Measurements from ENCODE around the gene LRRC40.
"Not testable (repeated sequence)": the region's sequence is repeated elsewhere in the genome, so short reads cannot be mapped to it uniquely, and the experiment has no call there.

Gene LRRC40

DNA sequence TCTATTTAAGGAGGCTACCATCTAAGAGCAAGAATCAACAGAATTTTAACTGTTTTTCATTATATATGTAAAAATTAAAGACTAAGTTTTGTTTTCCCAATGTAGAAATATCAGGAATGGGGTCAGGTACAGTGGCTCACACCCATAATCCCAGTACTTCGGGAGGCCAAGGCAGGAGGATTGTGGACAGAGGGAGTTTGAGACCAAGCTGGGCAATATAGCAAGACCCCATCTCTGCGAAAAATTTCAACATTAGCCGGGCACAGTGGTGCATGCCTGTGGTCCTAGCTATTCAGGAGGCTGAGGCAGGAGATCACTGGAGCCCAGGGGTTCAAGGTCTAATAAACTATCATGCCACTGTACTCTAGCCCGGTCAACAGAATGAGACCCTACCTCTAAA, 5.3 kb downstream of the LRRC40 start:
- no peak for DNase-seq

DNA sequence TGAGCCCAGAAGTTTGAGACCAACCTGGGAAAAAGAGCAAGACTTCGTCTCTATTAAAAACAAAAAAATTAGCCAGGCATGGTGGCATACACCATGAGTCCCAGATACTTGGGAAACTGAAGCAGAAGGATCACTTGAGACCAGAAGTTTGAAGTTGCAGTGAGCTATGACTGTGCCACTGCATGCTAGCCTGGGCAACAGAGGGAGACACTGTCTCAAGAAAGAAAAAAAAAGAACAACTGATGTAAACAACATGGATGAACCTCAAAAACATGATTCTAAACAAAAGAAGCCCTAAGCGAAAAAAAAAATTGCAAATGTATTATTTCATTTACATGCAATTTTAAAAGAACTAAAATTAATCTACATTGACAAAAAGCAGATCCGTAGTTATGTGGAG, 9.0 kb downstream of the LRRC40 start:
- DNase-seq = no peak

DNA sequence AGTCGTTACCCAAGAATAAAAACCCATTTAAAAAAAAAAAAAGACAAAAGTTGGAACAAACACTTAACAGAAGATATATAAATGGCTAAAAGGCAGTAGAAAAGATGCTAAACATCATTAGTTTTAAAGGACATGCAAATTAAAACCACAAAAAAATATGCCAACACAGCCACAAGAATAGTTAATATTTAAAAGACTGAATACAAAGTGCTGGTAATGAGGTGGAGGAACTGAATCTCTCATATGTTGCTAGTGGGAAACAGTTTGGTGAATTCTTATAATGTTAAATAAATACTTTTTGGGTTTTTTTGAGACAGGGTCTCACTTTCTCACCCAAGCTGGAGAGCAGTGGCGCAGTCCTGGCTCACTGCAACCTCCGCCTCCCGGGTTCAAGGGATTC, 10.0 kb downstream of the LRRC40 start:
- no peak for DNase-seq

DNA sequence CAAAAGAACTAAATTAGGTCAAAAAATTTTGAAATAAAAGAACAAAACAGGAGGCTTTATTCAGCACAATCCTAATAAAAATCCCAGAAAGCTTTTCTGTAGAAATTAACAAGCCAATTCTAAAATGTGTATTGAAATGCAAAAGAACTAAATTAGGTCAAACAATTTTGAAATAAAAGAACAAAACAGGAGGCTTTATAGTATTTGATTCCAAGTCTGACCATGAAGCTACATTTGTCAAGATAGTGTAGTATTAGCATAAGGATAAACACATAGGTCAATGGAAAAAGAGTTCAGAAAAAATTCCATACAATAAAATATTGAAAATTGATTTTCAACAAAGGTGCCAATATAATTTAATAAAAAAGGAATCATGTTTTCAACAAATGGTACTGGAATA, 10.8 kb downstream of the LRRC40 start:
- no peak for DNase-seq

DNA sequence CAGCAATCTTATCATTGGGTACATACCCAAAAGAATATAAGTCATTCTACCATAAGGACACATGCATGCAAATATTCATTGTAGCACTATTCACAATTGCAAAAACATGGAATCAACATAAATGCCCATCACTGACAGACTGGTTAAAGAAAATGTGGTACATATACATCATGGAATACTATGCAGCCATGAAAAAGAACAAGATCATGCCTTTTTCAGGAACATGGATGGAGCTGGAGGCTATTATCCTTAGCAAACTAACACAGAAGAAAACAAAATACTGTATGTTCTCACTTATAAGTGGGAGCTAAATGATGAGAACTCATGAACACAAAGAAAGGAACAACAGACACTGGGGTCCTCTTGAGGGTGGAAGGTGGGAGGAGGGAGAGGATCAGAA, 12.9 kb downstream of the LRRC40 start:
- not testable (repeated sequence) for DNase-seq

DNA sequence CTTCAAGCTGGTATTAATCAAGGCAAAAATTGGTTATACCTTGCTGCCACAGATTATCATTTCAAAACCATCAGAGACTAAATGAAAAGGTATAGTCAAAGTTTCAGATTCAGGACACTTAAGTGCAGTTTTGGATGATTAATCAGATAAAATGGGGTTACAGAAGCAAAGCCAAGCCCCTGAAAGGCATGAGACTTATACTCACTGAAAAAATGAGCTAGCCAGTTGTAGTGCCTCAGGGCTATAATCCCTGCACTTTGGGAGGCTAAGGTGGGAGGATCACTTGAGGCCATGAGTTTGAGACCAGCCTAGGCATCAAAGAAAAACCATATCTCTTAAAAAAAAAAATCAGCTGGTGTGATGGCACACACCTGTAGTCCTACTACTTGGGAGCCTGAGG, 15.2 kb downstream of the LRRC40 start:
- DNase-seq = no peak

DNA sequence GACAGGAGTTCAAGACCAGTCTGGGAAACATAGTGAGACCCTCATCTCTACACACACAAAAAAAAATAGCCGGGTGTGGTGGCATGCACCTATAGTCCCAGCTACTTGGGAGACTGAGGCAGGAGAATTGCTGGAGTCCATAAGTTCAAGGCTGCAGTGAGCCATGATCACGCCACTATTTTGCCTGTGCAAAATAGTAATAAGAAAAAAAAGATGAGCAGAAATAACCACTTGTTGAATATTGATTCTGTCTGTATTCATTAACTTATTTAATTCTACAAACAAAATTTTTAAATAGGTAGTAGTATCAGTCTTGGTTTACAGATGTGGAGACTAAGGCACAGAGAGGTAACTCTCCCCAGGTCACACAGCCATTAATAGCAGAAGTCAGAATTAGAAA, 16.9 kb downstream of the LRRC40 start:
- no peak for DNase-seq

DNA sequence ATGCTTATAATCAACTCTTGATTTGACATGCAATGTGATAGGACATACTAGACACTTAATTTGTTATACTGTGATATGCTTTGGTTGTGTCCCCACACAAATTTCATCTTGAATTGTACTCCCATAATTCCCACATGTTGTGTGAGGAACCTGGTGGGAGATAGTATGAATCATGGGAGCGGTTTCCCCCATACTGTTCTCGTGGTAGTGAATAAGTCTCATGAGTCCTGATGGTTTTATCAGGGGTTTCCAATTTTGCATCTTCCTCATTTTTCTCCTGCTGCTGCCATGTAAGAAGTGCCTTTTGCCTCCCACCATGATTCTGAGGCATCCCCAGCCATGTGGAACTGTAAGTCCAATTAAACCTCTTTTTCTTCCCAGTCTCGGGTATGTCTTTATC, 20.2 kb downstream of the LRRC40 start:
- not testable (repeated sequence) for DNase-seq

DNA sequence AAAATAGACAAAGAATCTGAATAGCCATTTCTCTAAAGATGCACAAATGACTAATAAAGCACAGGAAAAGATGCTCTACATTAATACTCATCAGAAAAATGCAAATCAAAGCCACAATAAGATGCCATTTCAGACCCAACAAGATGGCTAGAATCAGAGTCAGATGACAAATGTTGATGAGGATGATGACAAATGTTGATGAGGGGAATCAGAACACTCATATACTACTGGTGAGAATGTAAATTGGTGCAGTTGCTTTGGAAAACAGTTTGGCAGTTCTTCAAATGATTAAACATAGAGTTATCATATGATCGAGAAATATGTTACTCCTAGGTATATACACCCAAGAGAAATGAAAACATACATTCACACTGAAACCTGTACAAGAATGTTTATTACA, 33.9 kb downstream of the LRRC40 start:
- no peak for DNase-seq

DNA sequence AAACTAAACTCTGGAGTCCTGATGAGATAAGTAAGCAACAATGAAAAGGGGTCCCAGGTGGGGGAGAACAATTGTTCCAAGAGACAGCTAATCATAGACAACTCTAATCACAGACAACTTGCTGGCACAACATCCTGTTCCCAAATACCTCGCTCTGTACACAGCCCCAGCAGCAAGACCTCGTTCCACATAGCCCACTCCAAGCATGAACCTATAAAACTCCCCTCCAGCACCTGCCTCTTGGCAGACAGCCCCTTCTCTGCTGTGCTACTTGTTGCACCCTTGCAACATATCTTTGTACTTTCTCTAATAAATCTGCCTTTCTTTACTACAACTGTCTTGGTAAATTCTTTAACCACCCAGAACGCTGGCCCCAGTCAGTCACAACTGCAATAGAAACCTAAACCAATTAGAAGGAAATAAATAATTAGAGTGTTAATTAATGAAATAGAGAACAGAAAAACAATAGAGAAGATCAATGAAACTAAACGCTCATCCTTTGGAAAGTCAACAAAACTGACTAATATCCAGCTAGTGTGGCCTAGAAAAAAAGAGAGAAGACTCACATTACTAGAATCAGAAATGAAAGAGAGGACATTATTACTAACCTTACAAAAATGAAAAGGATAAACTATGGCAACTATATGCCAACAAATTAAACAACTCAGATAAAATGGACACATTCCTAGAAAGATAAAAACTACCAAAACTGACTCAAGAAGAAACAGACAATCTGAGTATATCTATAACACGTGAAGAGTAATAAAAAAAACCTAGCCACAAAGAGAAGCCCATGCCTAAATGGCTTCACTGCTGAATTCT, 36.1 kb downstream of the LRRC40 start:
- DNase-seq = no peak

DNA sequence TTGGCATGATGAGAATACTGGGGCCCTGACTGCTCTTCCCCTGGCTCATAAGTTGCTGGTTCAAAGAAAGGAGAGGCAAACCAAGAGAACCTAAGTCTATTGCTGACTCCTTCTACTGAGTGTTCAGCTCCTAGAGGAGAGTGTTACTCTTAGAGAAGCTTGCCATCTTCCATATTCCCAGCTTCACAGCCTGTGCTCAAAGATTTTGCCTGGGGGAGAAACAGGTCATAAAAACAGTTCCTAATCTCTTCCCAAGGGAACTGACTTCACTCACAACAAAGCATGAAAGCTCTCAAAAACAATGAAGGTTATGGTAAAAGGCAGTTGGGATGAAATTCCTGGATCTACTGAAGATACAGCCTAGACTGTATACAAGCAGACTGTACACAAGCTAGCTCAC, 37.1 kb downstream of the LRRC40 start:
- DNase-seq = no peak

DNA sequence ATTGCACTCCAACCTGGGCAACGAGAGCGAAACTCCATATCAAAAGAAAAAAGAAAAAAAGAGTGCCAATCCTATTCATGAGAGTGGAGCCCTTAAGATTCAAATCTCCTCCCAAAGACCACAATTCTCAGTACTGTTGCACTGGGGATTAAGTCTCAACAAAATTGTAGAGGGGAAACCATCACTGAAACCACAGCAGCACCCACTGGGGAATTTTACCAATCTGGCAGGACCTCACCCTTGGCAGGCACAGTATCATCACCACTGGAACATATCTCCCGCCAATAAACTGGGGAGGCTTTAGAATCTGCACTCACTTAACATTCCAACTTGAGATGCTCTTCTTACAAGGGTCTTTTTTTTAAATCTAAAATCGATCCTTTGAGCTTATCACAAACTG, 41.0 kb downstream of the LRRC40 start:
- DNase-seq = no peak

DNA sequence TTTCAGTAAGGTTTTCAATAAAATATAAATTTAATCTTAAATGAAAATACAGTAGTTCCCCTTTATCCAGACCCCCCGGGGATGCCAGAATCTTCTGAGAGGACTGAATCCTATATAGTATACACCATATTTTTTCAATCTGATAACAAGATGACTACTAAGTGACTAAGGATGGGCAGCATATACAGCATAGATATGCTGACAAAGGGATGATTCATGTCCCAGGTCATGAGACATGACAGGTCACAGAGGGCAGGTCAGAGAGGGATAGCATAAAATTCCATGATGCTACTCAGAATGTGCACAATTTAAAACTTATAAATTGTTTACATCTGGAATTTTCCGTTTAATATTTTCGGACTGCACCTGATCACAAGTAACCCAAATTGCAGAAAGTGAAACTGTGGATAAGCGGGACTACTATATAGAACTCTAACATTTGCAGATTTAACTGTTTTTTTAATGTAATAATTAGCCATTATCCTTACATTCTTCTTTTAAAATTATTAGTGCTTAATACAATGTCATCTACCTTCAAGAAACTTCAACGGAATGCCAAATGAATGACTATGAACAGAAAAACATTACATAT, 48.8 kb downstream of the LRRC40 start:
- DNase-seq = no peak

DNA sequence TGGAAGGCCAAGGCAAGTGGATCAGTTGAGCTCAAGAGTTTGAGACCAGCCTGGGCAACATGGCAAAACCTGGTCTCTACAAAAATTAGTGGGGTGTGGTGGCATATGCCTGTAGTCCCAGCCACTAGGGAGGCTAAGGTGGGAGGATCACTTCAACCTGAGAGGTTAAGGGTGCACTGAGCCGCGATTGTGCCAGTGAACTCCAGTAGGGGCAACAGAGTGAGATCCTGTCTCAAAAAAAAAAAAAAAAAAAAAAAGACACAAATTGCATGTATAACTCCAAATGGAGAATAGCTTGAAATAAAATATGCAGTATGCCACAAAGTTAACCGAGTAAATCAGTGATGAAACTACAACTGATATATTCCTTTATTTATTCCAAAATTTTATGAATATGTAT, 51.6 kb downstream of the LRRC40 start:
- DNase-seq = no peak

DNA sequence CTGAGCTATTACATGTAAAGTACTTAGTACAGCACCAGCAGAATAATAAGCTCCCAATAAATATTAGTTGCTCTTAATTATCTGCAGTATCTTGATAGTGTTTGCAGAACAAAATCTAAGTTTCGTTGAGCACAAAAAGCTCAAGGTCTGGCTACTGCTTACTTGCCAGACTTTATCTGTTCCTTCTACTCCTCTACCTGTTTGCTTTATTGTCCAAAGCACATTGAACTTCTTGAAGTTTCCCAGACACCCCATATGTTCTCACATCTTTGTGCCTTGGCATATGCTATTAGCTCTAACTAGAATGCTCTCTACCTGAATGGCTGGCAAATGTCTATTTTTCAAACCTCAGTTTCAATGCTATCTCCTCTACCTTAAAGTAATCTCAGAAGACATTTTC, 54.9 kb downstream of the LRRC40 start:
- DNase-seq = no peak

DNA sequence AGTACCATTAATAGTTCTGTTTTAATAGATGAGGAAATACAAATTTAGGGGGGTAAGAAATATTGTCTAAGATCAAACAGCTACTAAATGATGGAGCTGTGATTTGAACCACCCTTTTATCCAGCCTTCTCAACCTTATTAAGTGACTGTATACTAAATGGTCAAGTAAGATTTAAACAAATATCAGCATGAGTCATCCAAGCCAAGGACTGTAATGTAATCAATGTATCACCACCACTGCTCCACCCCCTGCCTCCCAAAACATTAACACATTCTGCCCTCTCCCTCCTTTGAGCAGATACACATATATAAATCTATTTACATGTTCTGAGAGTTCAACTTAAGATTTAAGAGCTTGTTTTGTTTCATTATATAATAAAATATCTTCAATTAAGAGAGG, 58.9 kb downstream of the LRRC40 start:
- no peak for DNase-seq

DNA sequence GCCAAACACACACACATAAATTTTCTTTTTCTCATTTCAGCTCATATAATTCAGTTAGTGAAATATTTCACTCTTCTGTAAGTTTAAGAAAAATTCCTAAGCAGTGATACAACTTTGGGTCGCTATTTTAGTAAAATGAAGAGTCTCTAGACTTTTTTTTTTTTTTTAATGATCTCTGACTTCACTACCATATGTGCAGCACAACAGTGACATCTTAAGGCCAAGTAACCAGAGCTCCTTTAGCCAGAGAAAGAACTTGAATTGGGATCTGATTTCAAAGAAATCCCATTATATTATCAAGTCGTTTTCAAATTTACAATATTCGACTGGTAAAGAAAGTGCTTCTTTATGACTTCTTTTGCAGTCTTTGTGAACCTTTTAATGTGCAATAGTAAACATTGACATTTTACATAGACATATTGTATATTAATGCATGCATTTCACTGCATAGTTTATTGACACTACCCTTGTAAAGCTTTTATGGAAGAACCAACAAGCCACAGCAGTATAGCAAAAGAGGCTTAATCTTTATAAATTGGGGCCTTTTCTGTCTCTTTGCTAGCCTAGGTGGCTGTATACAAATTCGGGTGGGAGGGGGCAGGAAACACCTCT, 62.2 kb downstream of the LRRC40 start:
- DNase-seq = no peak

DNA sequence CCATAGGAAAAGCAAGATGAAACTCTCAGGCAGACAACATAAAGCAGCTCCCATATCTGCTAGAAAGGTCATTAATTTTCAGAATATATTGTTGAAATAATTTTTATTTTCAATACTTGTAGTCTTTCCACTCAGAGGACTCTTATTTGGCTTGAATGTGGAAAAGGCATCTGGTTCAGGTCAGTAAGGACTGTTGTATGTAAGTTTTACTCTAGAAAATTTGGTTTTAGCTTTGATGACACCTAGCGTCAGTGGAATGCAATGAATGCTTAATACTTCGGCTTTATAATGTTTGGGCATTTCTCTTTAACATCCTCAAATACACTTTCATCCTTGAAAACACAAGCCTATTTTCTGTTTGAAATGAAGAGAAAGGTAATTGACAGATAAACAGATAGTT, 63.3 kb downstream of the LRRC40 start:
- no peak for DNase-seq

DNA sequence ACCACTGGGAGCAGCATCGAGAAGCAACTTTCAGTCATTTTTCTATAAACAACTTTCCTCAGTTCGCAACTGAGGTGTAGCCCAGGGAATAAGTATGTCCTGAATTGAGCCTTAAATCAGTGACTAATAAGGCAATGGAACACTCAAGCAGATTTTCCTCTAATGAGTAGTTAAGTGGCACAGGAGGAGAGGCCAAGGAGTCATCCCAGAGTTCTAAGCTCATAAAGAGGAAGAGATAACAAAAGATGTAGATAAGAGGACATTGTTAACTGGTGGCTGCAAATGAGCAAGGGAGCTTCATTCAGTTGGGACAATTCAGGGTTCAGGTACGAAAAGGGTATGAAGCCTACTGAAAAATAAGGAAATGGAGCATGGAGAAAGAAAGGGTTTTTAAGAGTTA, 64.5 kb downstream of the LRRC40 start:
- DNase-seq = no peak

DNA sequence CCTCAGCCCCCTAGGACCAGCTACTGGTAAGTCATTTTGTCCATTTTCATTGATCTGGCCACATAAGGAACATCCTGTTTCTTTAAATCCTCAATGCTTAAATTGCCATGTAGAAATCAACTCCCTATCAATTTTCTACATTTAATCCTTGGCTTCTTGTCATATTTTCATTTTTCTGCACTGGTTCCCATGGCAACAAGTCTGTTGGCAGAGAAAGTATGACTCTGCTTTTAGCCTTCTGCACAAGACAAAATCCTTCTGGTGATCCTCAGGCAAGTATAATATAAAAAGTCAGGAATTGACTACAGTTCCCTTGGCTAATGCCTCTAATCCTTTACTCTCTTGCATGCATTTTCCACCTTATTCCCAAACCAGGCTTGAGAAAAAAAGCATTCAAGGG, 65.0 kb downstream of the LRRC40 start:
- no peak for DNase-seq

DNA sequence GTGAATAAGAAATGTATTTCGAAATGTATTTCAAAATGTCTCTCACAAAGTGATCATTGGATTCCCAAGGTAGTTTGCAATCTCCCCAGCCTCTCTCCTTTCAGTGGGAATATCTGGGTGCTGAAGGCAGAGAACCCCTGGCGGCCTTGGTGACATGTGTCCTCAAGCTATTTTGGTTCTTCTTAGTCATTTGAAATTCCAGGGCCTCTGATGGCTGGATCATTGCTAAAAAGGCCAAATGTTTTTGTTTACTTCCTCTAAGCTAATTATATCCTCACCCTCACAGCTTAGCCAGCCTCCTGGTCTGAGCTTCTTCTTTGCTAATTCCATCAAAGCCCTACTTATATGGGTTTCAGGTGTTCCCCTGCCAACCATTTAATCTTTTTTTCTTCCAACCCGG, 71.2 kb downstream of the LRRC40 start:
- DNase-seq = no peak

DNA sequence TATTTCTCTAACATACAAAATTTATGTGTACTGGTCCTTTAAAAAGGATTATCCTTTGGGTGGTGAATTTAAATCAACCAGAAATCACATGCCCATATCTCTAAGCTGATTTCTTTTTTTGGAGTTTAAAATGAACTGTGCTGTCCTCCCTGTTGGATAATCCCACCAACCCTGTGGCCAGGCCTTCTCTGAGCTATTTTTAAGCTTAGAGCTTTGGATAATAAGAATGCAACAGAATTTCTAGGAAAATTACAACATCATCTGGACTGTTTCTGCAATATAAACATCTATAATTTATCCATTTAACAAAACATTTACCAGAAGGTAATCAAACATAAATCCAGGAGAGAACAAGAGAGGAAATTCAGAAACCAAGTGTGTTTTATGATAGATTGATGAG, 88.3 kb downstream of the LRRC40 start:
- no peak for DNase-seq

DNA sequence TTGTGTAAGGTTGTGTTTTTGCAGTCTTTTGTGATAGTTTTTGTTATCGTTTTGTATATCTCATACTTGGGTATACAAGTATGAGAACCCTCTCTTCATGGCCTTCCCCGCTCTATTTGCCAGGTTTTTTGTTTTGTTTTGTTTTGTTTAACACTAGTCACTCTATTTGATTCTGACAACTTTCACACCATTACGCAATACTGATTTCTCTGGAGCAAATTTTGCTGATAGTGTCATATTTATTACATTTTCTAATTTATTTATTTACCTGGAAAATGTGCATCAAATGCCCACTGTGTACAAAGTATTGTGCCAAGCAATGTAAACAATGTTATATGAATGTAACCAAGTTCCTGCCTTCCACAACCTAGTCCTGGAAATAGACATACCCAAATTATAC, 90.1 kb downstream of the LRRC40 start:
- DNase-seq = no peak

DNA sequence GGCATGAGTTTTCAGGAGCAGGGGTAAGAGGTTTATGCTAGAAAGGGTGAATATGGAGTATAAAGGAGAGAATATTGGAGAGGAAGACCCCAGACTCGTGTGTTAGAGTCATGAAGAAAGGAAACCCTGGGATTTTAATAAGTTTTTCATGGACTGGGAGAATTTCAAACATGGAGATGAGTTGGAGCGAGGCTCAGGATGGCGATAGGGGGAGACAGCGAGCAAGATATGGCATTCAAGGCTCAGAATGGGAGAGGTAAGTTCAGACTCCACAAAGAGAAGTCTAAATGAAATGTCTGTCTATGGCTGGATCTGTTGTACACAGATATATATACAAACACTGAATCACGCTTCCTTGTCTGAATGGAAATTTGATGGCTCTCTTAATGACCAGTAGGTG, 92.5 kb downstream of the LRRC40 start:
- DNase-seq = no peak

DNA sequence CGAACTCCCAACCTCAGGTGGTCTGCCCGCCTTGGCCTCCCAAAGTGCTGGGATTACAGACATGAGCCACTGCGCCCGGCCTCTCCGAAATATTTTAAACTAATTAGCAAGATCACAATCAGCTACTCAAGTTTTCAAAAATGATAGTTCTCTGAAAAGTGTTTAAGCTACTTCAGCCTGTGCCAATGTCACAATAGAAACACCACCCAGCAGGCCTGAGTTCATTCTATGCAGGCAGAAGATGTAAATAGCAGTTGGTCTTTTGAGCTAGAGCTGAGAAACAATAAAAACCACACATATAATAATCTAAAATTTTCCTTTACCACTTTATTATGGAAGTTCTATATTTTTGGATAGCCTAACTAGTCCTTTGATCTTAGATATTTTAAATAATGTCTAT, 96.1 kb downstream of the LRRC40 start:
- no peak for DNase-seq

Measured in CD4-positive, alpha-beta T cell treated with Interleukin-4 for 4 hours (primary cell).